ENCODE data around the gene POU2AF1.

DNA sequence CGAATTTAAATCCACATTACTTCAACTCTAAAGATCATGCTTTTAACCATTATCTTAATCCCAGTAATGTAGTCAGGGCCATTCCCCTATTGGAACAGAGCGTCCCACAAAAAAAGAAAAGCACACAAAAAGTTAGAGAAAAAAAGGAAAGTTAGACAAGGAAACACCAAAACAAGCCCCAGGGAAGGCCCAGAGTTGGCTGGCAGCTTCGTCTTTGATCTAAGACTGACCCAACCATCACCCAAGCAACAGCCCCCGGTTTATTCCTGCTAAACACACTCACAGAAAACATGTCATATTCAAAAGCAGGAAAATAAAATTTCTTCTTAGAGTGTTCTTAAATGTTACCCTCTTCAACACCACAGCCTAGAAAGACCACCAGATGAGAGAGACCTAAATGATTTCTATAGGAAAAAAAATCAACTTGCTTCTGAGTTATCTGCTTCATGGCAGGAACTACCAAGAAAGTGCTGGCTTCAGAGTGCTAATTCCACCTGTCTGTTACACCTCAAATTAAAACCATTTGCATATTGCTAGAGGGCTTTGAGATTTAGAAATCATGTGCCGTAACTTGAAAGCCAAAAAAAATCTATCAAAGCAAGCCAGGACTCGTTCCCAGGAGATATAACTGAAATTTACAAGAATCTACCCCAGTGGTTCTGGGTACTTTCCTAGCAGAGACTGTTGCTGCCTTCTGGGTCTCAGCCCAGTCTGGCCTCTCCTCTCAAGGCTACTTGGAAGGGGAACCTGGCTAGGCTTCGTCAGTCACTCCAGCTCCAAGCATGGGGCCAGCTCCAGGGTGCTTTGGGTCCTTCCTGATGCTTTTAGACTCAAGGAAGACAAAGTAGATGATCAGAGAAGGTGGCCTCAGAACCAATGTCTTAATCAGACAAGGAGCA is 49.5 kb downstream of the POU2AF1 start:
- TF ChIP-seq, protein P1, sequence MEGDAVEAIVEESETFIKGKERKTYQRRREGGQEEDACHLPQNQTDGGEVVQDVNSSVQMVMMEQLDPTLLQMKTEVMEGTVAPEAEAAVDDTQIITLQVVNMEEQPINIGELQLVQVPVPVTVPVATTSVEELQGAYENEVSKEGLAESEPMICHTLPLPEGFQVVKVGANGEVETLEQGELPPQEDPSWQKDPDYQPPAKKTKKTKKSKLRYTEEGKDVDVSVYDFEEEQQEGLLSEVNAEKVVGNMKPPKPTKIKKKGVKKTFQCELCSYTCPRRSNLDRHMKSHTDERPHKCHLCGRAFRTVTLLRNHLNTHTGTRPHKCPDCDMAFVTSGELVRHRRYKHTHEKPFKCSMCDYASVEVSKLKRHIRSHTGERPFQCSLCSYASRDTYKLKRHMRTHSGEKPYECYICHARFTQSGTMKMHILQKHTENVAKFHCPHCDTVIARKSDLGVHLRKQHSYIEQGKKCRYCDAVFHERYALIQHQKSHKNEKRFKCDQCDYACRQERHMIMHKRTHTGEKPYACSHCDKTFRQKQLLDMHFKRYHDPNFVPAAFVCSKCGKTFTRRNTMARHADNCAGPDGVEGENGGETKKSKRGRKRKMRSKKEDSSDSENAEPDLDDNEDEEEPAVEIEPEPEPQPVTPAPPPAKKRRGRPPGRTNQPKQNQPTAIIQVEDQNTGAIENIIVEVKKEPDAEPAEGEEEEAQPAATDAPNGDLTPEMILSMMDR (IDR thresholded peaks at IDR 0.05), result no peak
- TF ChIP-seq POLR2A (IDR thresholded peaks at IDR 0.05) (no peak), EP300 (IDR thresholded peaks at IDR 0.05) (peak in 1 of 2 donors; percentile 51)

Data from tibial nerve (tissue), 4 donors.